Activated T-helper 1 cell treated with anti-CD3 and anti-CD28 coated beads, Interleukin-12 subunit alpha, Interleukin-12 subunit beta, Interleukin-2, Interleukin-4 antibody, amounts not matched to agents 30 ng/mL and 10 ng/mL and 1 ng/mL, durations not matched to agents 14 hours and 24 hours and 36 hours (primary cell): ENCODE results near the gene C4BPB. TPM values are rescaled to one million over a fixed set of nuclear protein-coding genes. Genes with fewer than 3 reads are reported as not detected.

Experiments
- DNase-seq: peaks from one replicate; pipeline ENCODE4 v3.0.0; 2021; ENCODE audit warnings: low spot score
- H3K27ac Mint-ChIP-seq: one replicate; pipeline ENCODE4 v1.8.0; 2021; ENCODE audit warnings: mild to moderate bottlenecking, mixed read lengths
- H3K27me3 Mint-ChIP-seq: one replicate; pipeline ENCODE4 v1.8.0; 2022; ENCODE audit warnings: mild to moderate bottlenecking, moderate library complexity, mixed read lengths; ENCODE audit not compliant: insufficient read depth
- H3K36me3 Mint-ChIP-seq: one replicate; pipeline ENCODE4 v1.8.0; 2021; ENCODE audit warnings: low read depth, mixed read lengths
- H3K4me1 Mint-ChIP-seq: one replicate; pipeline ENCODE4 v1.8.0; 2021; ENCODE audit warnings: low read depth, mixed read lengths
- H3K4me3 Mint-ChIP-seq: one replicate; pipeline ENCODE4 v1.8.0; 2021; ENCODE audit warnings: mild to moderate bottlenecking, moderate library complexity, mixed read lengths
- H3K9me3 Mint-ChIP-seq: one replicate; pipeline ENCODE4 v1.8.0; 2021; ENCODE audit warnings: mixed read lengths
- intact Hi-C: fragments of 100-400 bp; cut with micrococcal nuclease; formaldehyde crosslinking; loops from one replicate; pipeline ENCODE4 v1.15.1; 2024
- total RNA-seq: library from RNA; stranded (reverse); gene quantifications from 2 replicates; pipeline ENCODE4 v1.2.3, GENCODE V29; 2022

The C4BPB gene
- total RNA-seq, 1 donor from 2014 or later = 2.3 TPM

- no peak overlapping the region for H3K4me3 Mint-ChIP-seq
- intact Hi-C loops = no loop called here
- no peaks in the 10 kb centered on the region for H3K27me3 Mint-ChIP-seq
- no peak for DNase-seq
- H3K4me1 Mint-ChIP-seq = no peaks in the 10 kb centered on the region
- no peaks in the 10 kb centered on the region for H3K36me3 Mint-ChIP-seq
- H3K27ac Mint-ChIP-seq = no peak overlapping the region
- H3K9me3 Mint-ChIP-seq = peaks cover 11% of the 10 kb centered on the region
Measured at GRCh38 chr1:207139616-207140015, 51.0 kb downstream of the C4BPB start.

DNA sequence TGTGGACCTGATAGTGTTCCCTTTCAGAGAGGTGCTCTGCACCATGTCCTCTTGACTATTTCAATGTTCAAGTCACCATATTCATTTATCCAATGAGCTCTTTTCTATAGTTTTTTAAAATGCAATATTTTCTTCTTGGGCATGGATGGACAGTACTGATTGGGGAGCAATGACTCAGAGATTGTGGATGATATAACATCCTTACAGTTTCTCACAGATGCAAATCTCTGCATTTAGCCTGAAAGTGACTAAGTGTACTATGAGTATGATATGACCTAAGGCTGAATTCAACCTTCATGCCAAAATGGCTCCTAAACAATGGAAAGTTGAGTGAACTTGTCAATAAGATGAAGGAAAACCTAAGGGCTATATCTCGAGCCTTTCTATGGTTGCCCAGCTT is 51.9 kb downstream of the C4BPB start:
- peaks cover 14% of the 10 kb centered on the region for H3K9me3 Mint-ChIP-seq
- H3K27me3 Mint-ChIP-seq = no peaks in the 10 kb centered on the region
- no peak overlapping the region for H3K27ac Mint-ChIP-seq
- no peaks in the 10 kb centered on the region for H3K36me3 Mint-ChIP-seq
- no peak overlapping the region for H3K4me3 Mint-ChIP-seq
- intact Hi-C loops = no loop called here
- H3K4me1 Mint-ChIP-seq = no peaks in the 10 kb centered on the region
- no peak for DNase-seq

DNA sequence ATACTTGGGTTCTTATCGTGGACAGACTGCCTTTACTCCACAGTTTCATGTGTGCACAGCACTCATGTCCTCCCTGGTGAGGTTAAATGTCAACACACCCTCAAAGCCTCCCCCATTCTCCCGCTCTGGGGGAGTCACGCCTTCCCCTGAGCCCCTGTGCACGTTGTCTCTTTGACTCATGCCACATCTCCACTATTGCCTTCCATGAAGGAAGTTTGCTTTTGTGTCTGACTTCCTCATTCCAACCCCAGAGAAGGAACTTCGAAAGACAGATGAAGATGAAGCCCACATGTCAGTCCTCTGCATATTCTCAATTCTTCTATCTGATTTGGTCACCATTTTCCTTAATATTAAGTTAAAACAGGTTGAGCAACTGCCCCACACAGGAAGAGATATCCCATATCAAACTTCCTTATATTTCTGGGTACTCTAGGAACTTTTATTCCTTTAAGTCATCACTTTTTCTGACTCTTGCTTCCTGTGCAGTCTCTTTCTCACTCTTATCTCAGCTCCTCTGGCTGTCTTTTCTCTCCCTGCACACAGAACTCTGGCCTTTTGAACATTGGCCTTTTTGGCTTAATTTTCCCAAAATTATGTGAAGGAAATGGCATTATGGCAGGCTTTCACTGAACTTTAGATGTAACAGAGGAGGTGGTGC is 56.9 kb downstream of the C4BPB start:
- peaks cover 13% of the 10 kb centered on the region for H3K9me3 Mint-ChIP-seq
- intact Hi-C loops = no loop called here
- no peaks in the 10 kb centered on the region for H3K36me3 Mint-ChIP-seq
- H3K27me3 Mint-ChIP-seq = no peaks in the 10 kb centered on the region
- no peak overlapping the region for H3K4me3 Mint-ChIP-seq
- no peaks in the 10 kb centered on the region for H3K4me1 Mint-ChIP-seq
- H3K27ac Mint-ChIP-seq = no peak overlapping the region
- DNase-seq = no peak

Other genes with a start within 250 kb of the C4BPB start
- gene IL20, start 223.2 kb upstream of the C4BPB start, total RNA-seq = not detected in 2 replicates
- gene IL24, start 191.4 kb upstream of the C4BPB start, total RNA-seq = 4.4 and 6.8 TPM in 2 replicates
- gene FCMR, start 166.9 kb upstream of the C4BPB start, total RNA-seq = 24.5 and 27.9 TPM in 2 replicates
- gene PIGR, start 142.4 kb upstream of the C4BPB start, total RNA-seq = 0.07 TPM in 1 of 2 replicates, not detected in the other
- not detected in 2 replicates for gene FCAMR, start 118.4 kb upstream of the C4BPB start, total RNA-seq
- gene C1orf116, start 56.1 kb upstream of the C4BPB start, total RNA-seq = not detected in 2 replicates
- gene YOD1, start 37.7 kb upstream of the C4BPB start, total RNA-seq = 8.4 and 8.7 TPM in 2 replicates
- 2.9 and 4.4 TPM in 2 replicates for gene PFKFB2, start 35.6 kb upstream of the C4BPB start, total RNA-seq
- gene C4BPA, start 15.4 kb downstream of the C4BPB start, total RNA-seq = not detected in 2 replicates
- gene CD55, start 232.8 kb downstream of the C4BPB start, total RNA-seq = 177 and 178 TPM in 2 replicates